ENCODE data around the gene LPIN1.

- TF ChIP-seq CTCF (IDR thresholded peaks at IDR 0.05), result no peak
- no peak for TF ChIP-seq EZH2 (IDR thresholded peaks at IDR 0.05; ENCODE audit: borderline replicate concordance, insufficient read depth, low read depth, low read length, poor library complexity, severe bottlenecking)
Measured at GRCh38 chr2:11821705-11822104, 75.3 kb downstream of the LPIN1 start.

Data from B cell (primary cell).